ENCODE data around the gene NR4A1.

DNA sequence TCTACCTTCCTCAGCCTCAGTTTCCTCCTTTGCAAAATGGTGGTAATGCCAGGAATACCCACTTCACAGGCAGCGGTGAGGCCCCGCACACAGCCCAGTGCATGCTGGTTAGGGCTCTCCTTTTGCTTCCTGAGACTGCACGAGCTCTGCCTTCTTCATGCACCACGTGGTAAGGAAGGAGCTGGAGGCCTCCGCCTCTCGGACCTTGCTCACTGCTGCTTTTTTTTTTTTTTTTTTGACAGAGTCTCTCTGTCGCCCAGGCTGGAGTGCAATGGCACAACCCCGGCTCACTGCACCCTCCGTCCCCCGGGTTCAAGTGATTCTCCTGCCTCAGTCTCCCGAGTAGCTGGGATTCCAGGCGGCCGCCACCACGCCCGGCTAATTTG lies 26.4 kb upstream of the NR4A1 start:
- TF ChIP-seq CTCF (IDR thresholded peaks at IDR 0.05; ENCODE audit: insufficient read depth, low read depth, low read length) (no peak), EZH2 (IDR thresholded peaks at IDR 0.05; ENCODE audit: insufficient read depth, low read length) (no peak)

Data from astrocyte (in vitro differentiated cells and primary cell).